ENCODE data around the gene PCSK4. TPM values are rescaled to one million over a fixed set of nuclear protein-coding genes. Genes with fewer than 3 reads are reported as not detected.
A peak's percentile ranks its signal among the peaks of the same experiment; 100 is the strongest.

The PCSK4 gene
- total and polyA plus RNA-seq, 2 of the 4 experiments (the other 2 are of a cell fraction): 0.72 to 1.7 TPM

DNA sequence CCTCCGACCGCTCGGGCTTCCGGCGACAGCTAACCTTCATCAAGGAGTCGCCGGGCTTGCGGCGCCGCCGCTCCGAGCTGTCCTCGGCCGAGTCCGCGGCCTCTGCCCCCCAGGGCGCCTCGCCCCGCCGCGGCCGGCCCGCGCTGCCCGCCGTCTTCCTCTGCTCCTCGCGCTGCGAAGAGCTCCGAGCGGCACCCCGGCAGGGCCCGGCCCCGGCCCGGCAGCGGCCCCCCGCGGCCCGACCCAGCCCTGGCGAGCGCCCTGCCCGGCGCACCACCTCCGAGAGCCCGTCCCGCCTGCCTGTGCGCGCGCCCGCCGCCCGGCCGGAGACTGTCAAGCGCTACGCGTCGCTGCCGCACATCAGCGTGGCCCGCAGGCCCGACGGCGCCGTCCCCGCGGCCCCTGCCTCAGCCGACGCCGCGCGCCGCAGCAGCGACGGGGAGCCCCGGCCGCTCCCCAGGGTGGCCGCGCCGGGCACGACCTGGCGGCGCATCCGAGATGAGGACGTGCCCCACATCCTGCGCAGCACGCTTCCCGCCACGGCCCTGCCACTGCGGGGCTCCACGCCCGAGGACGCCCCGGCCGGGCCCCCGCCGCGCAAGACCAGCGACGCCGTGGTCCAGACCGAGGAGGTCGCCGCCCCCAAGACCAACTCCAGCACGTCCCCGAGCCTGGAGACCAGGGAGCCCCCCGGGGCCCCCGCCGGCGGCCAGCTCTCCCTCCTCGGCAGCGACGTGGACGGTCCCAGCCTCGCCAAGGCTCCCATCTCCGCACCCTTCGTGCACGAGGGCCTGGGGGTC lies 20.7 kb downstream of the PCSK4 start:
- no peak overlapping the region for H2AK9ac ChIP-seq (replicated peaks; ENCODE audit: low read depth, low read length, poor library complexity)
- no peak overlapping the region for H3K56ac ChIP-seq (ENCODE audit: extremely low read depth, insufficient read depth, low read length)
- H3K4me3 ChIP-seq (ENCODE audit: insufficient read depth, low read depth, low read length): peak overlapping the region; percentile 5; the same call in 1 of the 2 replicates
- H2BK5ac ChIP-seq (ENCODE audit: low read depth, low read length, poor library complexity, severe bottlenecking): no peak overlapping the region
- ATAC-seq (ENCODE audit: low read depth): peak; percentile 23
- intact Hi-C loops (cut with micrococcal nuclease) (no loop called here), dilution Hi-C loops (cut with HindIII; ENCODE audit: low sequenced_read_pairs, unreplicated experiment) (no loop called here), in situ Hi-C loops (cut with MboI; ENCODE audit: low sequenced_read_pairs) (no loop called here)
- peaks cover 0 to 16% of the 10 kb centered on the region in 2 experiments; a peak in 1 of 4 replicates for H3K79me1 ChIP-seq (ENCODE audit: low read depth in 1 of 2, low read length in 2 of 2)
- no peak overlapping the region for H2BK20ac ChIP-seq (ENCODE audit: low read depth, low read length)
- H2BK15ac ChIP-seq (ENCODE audit: low read depth, low read length): no peak overlapping the region
- 3% methylated on average over 70 of the region's 117 CpGs; no CpG with 5 or more reads in 1 of the 2 experiments for WGBS, 2 experiments (ENCODE audit: extremely low coverage in 2 of 2, insufficient read length in 1 of 2)
- CTCF ChIA-PET: no interaction called here
- no TSS peak for BruUV-seq (replicated peaks)
- no peak overlapping the region for H4K91ac ChIP-seq (ENCODE audit: insufficient read depth, low read depth, low read length)
- no peak overlapping the region for H4K5ac ChIP-seq (ENCODE audit: low read depth, low read length)
- H3K9ac ChIP-seq (ENCODE audit: low read depth, low read length): no peak overlapping the region
- no peak overlapping the region for H3K23ac ChIP-seq (ENCODE audit: low read depth, low read length)
- H3K4me1 ChIP-seq (ENCODE audit: control insufficient read depth, insufficient read depth, low read length): peaks cover 21% of the 10 kb centered on the region
- peak overlapping the region; percentile 5; the same call in 1 of the 2 replicates for H3K4me2 ChIP-seq (ENCODE audit: low read depth, low read length)
- DNase-seq: no peak
- H2BK120ac ChIP-seq (ENCODE audit: low read depth, low read length): no peak overlapping the region
- POLR2A ChIA-PET (ENCODE audit: unreplicated experiment): interaction anchor here (0.6 kb wide), 1 partner anchor 101 kb away, joined by 3 read pairs; no protein-coding TSS in a partner anchor
- TF ChIP-seq MAFK (IDR thresholded peaks at IDR 0.05; ENCODE audit: low read depth, low read length) (no peak), RAD21 (IDR thresholded peaks at IDR 0.05; ENCODE audit: low read length) (no peak), MXI1 (IDR thresholded peaks at IDR 0.05; ENCODE audit: borderline replicate concordance, low read depth, low read length) (no peak), CEBPB (IDR thresholded peaks at IDR 0.05; ENCODE audit: low read depth, low read length) (no peak), RFX5 (IDR thresholded peaks at IDR 0.05; ENCODE audit: low read depth, low read length) (no peak), POLR2A (IDR thresholded peaks at IDR 0.05; ENCODE audit: low read depth, low read length) (no peak), NFE2L2 (IDR thresholded peaks at IDR 0.05; ENCODE audit: low read depth, low read length) (no peak), RCOR1 (IDR thresholded peaks at IDR 0.05; ENCODE audit: insufficient replicate concordance, low read length) (no peak)
- TF ChIP-seq, protein P1, sequence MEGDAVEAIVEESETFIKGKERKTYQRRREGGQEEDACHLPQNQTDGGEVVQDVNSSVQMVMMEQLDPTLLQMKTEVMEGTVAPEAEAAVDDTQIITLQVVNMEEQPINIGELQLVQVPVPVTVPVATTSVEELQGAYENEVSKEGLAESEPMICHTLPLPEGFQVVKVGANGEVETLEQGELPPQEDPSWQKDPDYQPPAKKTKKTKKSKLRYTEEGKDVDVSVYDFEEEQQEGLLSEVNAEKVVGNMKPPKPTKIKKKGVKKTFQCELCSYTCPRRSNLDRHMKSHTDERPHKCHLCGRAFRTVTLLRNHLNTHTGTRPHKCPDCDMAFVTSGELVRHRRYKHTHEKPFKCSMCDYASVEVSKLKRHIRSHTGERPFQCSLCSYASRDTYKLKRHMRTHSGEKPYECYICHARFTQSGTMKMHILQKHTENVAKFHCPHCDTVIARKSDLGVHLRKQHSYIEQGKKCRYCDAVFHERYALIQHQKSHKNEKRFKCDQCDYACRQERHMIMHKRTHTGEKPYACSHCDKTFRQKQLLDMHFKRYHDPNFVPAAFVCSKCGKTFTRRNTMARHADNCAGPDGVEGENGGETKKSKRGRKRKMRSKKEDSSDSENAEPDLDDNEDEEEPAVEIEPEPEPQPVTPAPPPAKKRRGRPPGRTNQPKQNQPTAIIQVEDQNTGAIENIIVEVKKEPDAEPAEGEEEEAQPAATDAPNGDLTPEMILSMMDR (conservative IDR thresholded peaks at IDR 0.05; ENCODE audit: low read depth, low read length): no peak
- H2AK5ac ChIP-seq (ENCODE audit: low read depth, low read length): no peak overlapping the region
- H3K27me3 ChIP-seq (ENCODE audit: control insufficient read depth, insufficient read depth, low read length): peaks cover 69% of the 10 kb centered on the region
- peaks cover 87% of the 10 kb centered on the region for H4K20me1 ChIP-seq (ENCODE audit: insufficient read depth, low read length)
- H3K14ac ChIP-seq (replicated peaks; ENCODE audit: low read depth, low read length): no peak overlapping the region
- peak overlapping the region; percentile 41 for H2AFZ ChIP-seq (replicated peaks; ENCODE audit: low read length, poor library complexity)
- H3K27ac ChIP-seq (ENCODE audit: insufficient read depth, low read length): no peak overlapping the region
- no peaks in the 10 kb centered on the region; the same call in 1 of the 2 replicates for H3K9me3 ChIP-seq (ENCODE audit: control insufficient read depth, insufficient read depth, low read length)
- H3K9me1 ChIP-seq (ENCODE audit: insufficient read depth, low read length): no peaks in the 10 kb centered on the region
- H3K18ac ChIP-seq (ENCODE audit: low read depth, low read length): no peak overlapping the region
- no peak overlapping the region for H4K8ac ChIP-seq (ENCODE audit: low read depth in 2 of 2, low read length in 2 of 2)
- H3K4ac ChIP-seq (ENCODE audit: low read depth, low read length): no peak overlapping the region
- no peaks in the 10 kb centered on the region; the same call in 1 of the 2 replicates for H3K36me3 ChIP-seq (ENCODE audit: control insufficient read depth, insufficient read depth, low read length)

Measured in IMR-90 (cell line).